Measurements from ENCODE around the gene VPS13C.

VPS13C gene

DNA sequence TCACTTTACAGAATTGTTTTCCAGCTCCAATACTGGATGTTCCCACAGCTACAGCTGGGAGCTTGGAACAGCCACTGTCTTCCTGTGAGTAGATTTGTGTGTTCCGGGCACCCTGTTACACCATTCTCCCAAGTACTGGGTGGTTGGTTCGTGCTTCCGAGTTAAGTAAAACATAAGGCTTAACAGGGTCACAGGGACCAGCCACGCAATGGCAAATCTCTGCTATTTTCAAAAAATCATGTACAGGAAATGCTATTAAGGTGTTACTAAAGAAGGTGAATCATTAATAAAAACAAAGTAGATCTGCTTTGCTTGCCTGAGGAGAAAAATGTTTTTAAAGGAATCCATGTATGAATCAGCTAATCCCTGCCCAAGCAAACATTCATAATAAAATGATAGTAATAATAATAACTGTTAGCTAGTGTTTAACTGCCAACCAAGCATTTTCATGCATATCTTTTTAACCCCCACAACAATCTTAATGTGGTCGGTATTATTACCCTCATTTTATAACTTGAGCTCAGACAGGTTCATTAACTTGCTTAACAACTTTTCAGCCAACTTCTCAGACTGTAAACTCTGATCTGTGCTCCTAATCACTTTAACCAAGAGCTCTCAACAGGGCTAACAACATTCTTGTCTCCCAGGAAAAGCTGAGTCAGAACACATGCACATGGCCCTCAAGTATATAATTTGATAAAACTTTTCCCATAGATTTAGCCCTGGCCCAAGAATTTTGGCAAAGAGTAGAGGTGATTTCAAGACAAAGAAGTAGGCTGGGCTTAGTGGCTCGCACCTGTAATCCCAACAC is 3.8 kb upstream of the VPS13C start:
- Histone ChIP-seq H3K9me3 (no peaks in the 10 kb centered on the region), H3K4me1 (ENCODE audit: control insufficient read depth in 1 of 2, insufficient read depth in 1 of 2, low read depth in 1 of 2, low read length in 1 of 2) (peaks cover 37 to 38% of the 10 kb centered on the region in 2 experiments), H3K4me3 (ENCODE audit: low read depth in 1 of 2, low read length in 1 of 2) (no peak overlapping the region), H3K36me3 (no peaks in the 10 kb centered on the region), H3K27me3 (peaks cover 79% of the 10 kb centered on the region), H3K27ac (no peak overlapping the region)
- TF ChIP-seq CTCF (IDR thresholded peaks at IDR 0.05), result no peak

GRCh38 chr15:62060896-62061280 is 641 bp upstream of the VPS13C start:
- Histone ChIP-seq H3K27me3 (peaks cover 47% of the 10 kb centered on the region), H3K27ac (peak overlapping the region; percentile 93), H3K9me3 (no peaks in the 10 kb centered on the region), H3K36me3 (no peaks in the 10 kb centered on the region), H3K4me1 (ENCODE audit: control insufficient read depth in 1 of 2, insufficient read depth in 1 of 2, low read depth in 1 of 2, low read length in 1 of 2) (peaks cover 17 to 30% of the 10 kb centered on the region in 2 experiments), H3K4me3 (ENCODE audit: low read depth in 1 of 2, low read length in 1 of 2) (peak overlapping the region; percentile 87 to 92)
- TF ChIP-seq CTCF (IDR thresholded peaks at IDR 0.05), result no peak

DNA sequence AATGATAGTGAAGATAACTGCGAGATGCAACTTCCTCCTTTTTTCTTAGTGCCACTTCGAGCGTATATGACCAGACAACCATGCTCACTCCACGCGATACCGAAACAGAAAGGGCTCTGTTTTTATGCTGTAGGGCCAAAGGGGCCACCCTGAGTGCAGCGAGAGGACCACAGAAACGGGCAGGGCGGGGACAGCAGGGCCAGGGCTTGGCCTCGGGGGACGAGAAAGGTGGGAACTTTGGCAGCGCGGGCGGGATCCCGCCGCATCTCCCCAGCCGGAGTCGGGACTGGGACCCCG is 483 bp downstream of the VPS13C start:
- Histone ChIP-seq H3K9me3 (no peaks in the 10 kb centered on the region), H3K4me1 (ENCODE audit: control insufficient read depth in 1 of 2, insufficient read depth in 1 of 2, low read depth in 1 of 2, low read length in 1 of 2) (peaks cover 17 to 34% of the 10 kb centered on the region in 2 experiments), H3K4me3 (ENCODE audit: low read depth in 1 of 2, low read length in 1 of 2) (peak overlapping the region; percentile 87 to 92), H3K36me3 (no peaks in the 10 kb centered on the region), H3K27ac (peak overlapping the region; percentile 93), H3K27me3 (peaks cover 36% of the 10 kb centered on the region)
- no peak for TF ChIP-seq CTCF (IDR thresholded peaks at IDR 0.05)

DNA sequence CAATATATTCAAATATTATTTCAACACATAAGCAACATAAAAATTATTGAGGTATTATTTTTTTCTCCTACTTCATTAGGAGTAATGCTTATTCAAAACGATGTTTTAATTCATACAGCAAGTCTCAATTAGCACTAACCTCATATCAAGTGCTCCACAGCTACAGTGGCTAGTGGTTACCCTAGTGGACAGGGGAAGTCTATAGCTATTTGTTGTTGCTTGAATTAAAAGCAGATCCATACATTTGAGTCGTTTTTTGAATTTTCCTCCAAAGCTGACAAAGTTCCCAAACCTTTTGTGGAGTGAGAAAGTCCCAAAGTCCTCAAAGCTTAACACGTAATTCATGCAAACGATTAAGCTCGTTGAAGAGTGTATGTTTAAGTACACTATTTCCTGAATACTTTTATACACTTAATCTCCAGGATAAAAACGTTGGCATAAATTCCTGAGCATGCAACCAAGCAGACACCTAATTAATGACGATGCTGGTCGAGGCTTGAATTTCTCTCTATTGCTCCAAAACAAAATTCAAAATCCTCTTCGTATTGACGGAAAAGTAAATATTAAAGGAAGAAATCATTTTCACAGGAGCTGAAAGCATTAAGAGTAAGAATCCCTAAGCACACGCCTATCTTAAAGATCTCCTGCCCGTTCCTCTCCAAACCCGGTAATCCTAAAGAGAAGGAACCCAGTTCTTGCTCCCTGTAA is 985 bp downstream of the VPS13C start:
- H3K36me3 ChIP-seq, result no peaks in the 10 kb centered on the region
- peaks cover 31% of the 10 kb centered on the region for H3K27me3 ChIP-seq
- no peaks in the 10 kb centered on the region for H3K9me3 ChIP-seq
- peak overlapping the region; percentile 87 to 92 for H3K4me3 ChIP-seq (ENCODE audit: low read depth in 1 of 2, low read length in 1 of 2)
- H3K4me1 ChIP-seq (ENCODE audit: control insufficient read depth in 1 of 2, insufficient read depth in 1 of 2, low read depth in 1 of 2, low read length in 1 of 2), result peaks cover 19 to 38% of the 10 kb centered on the region in 2 experiments
- H3K27ac ChIP-seq, result peak overlapping the region; percentile 93
- TF ChIP-seq CTCF (IDR thresholded peaks at IDR 0.05), result no peak

DNA sequence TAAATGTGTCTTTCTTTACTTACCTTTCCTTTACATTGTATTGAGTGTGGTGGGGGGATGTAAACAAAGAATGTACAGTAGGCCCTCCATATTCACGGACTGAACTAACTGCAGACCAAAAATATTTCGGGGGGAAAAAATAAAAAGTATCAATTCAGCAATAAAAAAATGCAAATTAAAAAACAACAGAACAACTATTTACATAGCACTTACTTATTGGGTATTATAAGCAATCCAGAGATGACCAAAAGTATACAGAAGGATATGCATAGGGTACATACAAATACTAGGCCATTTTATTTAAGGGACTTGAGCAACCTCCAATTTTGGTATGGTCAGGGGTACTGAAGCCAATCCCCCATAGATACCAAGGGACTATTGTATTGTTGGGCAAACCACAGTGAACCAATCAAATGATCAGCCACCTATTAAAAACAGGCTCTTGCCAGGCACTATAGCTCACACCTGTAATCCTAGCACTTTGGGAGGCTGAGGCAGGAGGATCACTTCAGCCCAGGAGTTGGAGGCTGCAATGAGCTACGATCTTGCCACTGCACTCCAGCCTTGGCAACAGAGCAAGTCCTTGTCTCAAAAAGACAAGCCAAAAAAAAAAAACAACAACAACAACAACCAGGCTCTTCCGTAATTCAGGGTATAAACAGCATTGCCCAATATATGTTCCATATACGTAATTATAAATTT is 1.8 kb downstream of the VPS13C start:
- H3K4me1 ChIP-seq (ENCODE audit: control insufficient read depth in 1 of 2, insufficient read depth in 1 of 2, low read depth in 1 of 2, low read length in 1 of 2), result peaks cover 27 to 46% of the 10 kb centered on the region in 2 experiments
- no peak overlapping the region for H3K27ac ChIP-seq

More for the DNA sequence above, 1.8 kb downstream of the VPS13C start:
- H3K27me3 ChIP-seq, result peaks cover 23% of the 10 kb centered on the region
- H3K36me3 ChIP-seq, result no peaks in the 10 kb centered on the region
- TF ChIP-seq CTCF (IDR thresholded peaks at IDR 0.05), result no peak
- no peak overlapping the region for H3K4me3 ChIP-seq (ENCODE audit: low read depth in 1 of 2, low read length in 1 of 2)
- no peaks in the 10 kb centered on the region for H3K9me3 ChIP-seq
